IPS-15b (cell line): ENCODE data around the gene SLC7A6OS.

Source experiments
- H3K27me3 ChIP-seq: one replicate; pipeline ENCODE4 v1.6.1; 2013; ENCODE audit warnings: low read length; ENCODE audit not compliant: control insufficient read depth, insufficient read depth
- H3K36me3 ChIP-seq: one replicate; pipeline ENCODE4 v1.6.1; 2013; ENCODE audit warnings: low read length; ENCODE audit not compliant: control insufficient read depth, insufficient read depth
- H3K4me1 ChIP-seq: one replicate; pipeline ENCODE4 v1.6.1; 2013; ENCODE audit warnings: mild to moderate bottlenecking, low read length; ENCODE audit not compliant: control insufficient read depth, insufficient read depth
- H3K4me3 ChIP-seq: one replicate; pipeline ENCODE4 v1.5.1; 2013; ENCODE audit warnings: low read depth, low read length
- H3K9ac ChIP-seq: one replicate; pipeline ENCODE4 v1.6.1; 2013; ENCODE audit warnings: low read depth, mild to moderate bottlenecking, low read length
- H3K9me3 ChIP-seq: one replicate; pipeline ENCODE4 v1.6.1; 2013; ENCODE audit warnings: mild to moderate bottlenecking, low read length; ENCODE audit not compliant: control insufficient read depth, insufficient read depth

SLC7A6OS gene

GRCh38 chr16:68253721-68254120, 57.0 kb downstream of the SLC7A6OS start:
- Histone ChIP-seq H3K36me3 (peaks cover 2% of the 10 kb centered on the region), H3K9ac (no peak overlapping the region), H3K4me1 (no peaks in the 10 kb centered on the region)

GRCh38 chr16:68252383-68252782, 58.4 kb downstream of the SLC7A6OS start:
- no peaks in the 10 kb centered on the region for H3K9me3 ChIP-seq
- no peak overlapping the region for H3K4me3 ChIP-seq
- H3K9ac ChIP-seq: no peak overlapping the region
- H3K36me3 ChIP-seq: peaks cover 2% of the 10 kb centered on the region
- no peaks in the 10 kb centered on the region for H3K4me1 ChIP-seq
- no peaks in the 10 kb centered on the region for H3K27me3 ChIP-seq

More at GRCh38 chr16:68253721-68254120, 57.0 kb downstream of the SLC7A6OS start:
- H3K4me3 ChIP-seq: no peak overlapping the region
- no peaks in the 10 kb centered on the region for H3K27me3 ChIP-seq
- H3K9me3 ChIP-seq: no peaks in the 10 kb centered on the region

GRCh38 chr16:68251832-68252231, 58.9 kb downstream of the SLC7A6OS start:
- Histone ChIP-seq H3K4me1 (no peaks in the 10 kb centered on the region), H3K27me3 (no peaks in the 10 kb centered on the region), H3K36me3 (peaks cover 2% of the 10 kb centered on the region), H3K4me3 (no peak overlapping the region), H3K9me3 (no peaks in the 10 kb centered on the region), H3K9ac (no peak overlapping the region)

GRCh38 chr16:68250951-68251350, 59.8 kb downstream of the SLC7A6OS start:
- Histone ChIP-seq H3K9me3 (no peaks in the 10 kb centered on the region), H3K4me1 (peaks cover 3% of the 10 kb centered on the region), H3K9ac (no peak overlapping the region), H3K27me3 (peaks cover 4% of the 10 kb centered on the region), H3K36me3 (peaks cover 2% of the 10 kb centered on the region), H3K4me3 (no peak overlapping the region)

- no peak overlapping the region for H3K9ac ChIP-seq
- no peak overlapping the region for H3K4me3 ChIP-seq
- no peaks in the 10 kb centered on the region for H3K9me3 ChIP-seq
- no peaks in the 10 kb centered on the region for H3K36me3 ChIP-seq
- peaks cover 9% of the 10 kb centered on the region for H3K27me3 ChIP-seq
- peaks cover 6% of the 10 kb centered on the region for H3K4me1 ChIP-seq
Observed at GRCh38 chr16:68249371-68249770, 61.4 kb downstream of the SLC7A6OS start.
